GM06990 (cell line): Measurements from ENCODE around the gene DOP1A.
A peak's percentile ranks its signal among the peaks of the same experiment; 100 is the strongest.

Experiments
- DNase-seq: peaks from one replicate; pipeline ENCODE4 v3.0.0-alpha.2; 2011; ENCODE audit not compliant: insufficient read length; ENCODE audit errors: extremely low read depth
- H3K27me3 ChIP-seq: replicated peaks from 2 replicates; pipeline ENCODE4 v1.6.0; 2011; ENCODE audit warnings: low read length; ENCODE audit not compliant: control insufficient read depth, insufficient read depth
- H3K36me3 ChIP-seq: 2 replicates; pipeline ENCODE4 v1.5.1; 2011; ENCODE audit warnings: low read length; ENCODE audit not compliant: control insufficient read depth, insufficient read depth
- H3K4me3 ChIP-seq: replicated peaks from 2 replicates; pipeline ENCODE4 v1.5.1; 2011; ENCODE audit warnings: low read depth, mild to moderate bottlenecking, control low read depth, low read length
- TF ChIP-seq, protein P1 (sequence below): IDR thresholded peaks from 2 replicates; pipeline ENCODE4 v1.5.1; 2011; ENCODE audit warnings: low read length, control low read depth, mild to moderate bottlenecking, inconsistent platforms; ENCODE audit not compliant: insufficient read depth, poor library complexity, severe bottlenecking

Gene DOP1A

DNA sequence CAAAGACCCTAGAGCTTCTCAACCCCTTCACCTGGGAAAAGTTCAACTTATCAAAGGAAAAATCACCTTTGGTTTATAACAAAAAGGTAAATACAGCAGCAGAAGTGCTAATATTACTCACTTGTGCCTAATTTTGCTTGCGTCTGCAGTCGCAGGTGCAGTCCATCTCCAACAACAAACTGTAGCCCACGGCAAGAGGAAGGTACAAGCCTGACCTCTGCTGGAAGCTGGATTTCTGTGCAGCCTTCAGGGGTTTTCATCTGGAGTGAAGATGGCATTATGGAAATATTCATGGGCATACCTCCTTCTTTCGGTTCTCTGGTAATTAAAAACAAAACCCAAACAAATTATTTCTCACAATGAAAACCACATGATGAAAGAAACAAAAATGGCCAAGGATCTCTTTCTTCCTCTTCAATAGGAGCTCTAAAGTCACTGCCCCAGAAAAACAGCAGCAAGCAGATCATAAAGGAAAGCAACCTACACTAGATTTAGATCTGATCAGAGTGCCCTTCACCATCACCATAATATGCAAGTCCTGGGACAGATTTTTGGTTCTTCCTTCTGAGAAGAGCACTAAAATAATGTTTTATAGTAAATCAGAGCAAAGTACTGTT is 9.7 kb upstream of the DOP1A start:
- no peak for DNase-seq
- TF ChIP-seq, protein P1, sequence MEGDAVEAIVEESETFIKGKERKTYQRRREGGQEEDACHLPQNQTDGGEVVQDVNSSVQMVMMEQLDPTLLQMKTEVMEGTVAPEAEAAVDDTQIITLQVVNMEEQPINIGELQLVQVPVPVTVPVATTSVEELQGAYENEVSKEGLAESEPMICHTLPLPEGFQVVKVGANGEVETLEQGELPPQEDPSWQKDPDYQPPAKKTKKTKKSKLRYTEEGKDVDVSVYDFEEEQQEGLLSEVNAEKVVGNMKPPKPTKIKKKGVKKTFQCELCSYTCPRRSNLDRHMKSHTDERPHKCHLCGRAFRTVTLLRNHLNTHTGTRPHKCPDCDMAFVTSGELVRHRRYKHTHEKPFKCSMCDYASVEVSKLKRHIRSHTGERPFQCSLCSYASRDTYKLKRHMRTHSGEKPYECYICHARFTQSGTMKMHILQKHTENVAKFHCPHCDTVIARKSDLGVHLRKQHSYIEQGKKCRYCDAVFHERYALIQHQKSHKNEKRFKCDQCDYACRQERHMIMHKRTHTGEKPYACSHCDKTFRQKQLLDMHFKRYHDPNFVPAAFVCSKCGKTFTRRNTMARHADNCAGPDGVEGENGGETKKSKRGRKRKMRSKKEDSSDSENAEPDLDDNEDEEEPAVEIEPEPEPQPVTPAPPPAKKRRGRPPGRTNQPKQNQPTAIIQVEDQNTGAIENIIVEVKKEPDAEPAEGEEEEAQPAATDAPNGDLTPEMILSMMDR, result peak; percentile 87
- Histone ChIP-seq H3K27me3 (no peaks in the 10 kb centered on the region), H3K4me3 (no peak overlapping the region), H3K36me3 (no peaks in the 10 kb centered on the region; the same call in 1 of the 2 replicates)

DNA sequence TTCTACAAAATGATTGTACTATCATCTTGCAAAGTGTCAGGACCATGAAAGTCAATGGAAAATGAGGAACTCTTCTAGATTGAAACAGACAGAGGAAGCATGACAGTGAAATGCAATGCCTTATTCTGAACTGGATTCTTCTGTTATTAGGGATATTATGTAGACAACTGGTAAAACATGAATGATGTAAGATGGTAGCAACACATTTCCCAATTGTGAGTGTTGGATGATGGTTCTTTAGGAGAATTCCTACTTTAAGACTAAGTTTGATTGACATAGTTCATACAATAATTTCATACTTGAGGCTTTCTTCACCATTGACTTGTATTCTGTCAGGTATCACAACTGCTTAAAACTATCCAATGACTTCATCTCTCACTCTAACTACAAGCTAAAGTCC is 6.3 kb upstream of the DOP1A start:
- Histone ChIP-seq H3K36me3 (no peaks in the 10 kb centered on the region; the same call in 1 of the 2 replicates), H3K27me3 (no peaks in the 10 kb centered on the region), H3K4me3 (no peak overlapping the region)
- DNase-seq, result no peak
- TF ChIP-seq, protein P1, result no peak

DNA sequence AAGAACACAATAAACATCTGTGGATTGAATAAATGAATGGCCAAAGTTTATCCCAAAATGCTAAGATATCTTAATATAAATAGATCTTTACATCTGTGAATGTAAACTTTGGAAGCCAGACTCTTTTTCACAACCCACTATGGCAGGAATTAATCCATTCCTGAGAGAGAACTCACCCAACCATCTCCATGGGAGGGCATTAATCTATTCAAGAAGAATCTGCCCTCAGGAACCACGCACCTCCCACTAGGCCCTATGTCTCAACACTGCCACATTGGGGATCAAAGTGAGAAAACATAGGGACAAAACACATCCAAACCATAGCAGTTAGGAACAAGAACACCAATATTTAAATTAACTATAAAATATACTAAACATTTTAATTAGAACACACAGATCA is 5.2 kb upstream of the DOP1A start:
- no peak for DNase-seq
- TF ChIP-seq, protein P1, result no peak
- Histone ChIP-seq H3K4me3 (no peak overlapping the region), H3K27me3 (no peaks in the 10 kb centered on the region), H3K36me3 (no peaks in the 10 kb centered on the region)

DNA sequence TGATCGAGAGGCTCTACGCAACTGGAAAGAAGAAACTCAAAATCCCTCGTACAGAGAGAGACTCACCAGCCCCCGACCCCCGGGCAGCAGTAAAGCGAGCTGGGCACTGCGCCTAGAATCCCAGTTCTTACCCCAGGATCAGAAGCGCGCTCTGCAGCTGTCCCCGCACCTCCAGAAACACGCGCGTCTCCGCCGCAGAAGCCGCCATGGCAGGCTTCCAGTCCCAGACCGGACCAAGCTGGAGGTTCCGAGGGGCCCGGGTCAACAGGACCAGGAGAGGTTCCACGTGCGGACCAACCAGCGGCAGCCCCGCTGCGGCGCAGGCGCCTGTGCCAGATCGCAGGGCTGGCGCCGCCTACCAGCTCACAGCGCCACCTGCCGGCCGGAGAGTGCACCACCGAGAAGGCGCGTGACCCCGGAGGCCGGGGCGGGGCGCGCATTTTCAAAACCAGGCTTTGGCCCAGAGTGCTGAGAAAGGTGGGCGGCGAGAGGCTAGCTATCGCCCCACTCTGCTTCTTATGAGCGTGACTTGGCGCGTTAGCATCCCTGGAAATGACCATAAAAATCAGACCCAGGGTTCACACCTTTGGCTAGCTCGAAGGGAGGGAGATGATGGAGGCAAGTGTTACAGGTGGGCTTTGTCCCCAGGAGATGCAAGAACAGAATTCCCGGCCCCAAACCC is 1.8 kb upstream of the DOP1A start, which contains the start of gene UBE3D:
UBE3D (minus strand) TSS at position 331 of the 682 bp plus-strand sequence; CDS start at position 208, 123 bp downstream.
- peak; percentile 90 for DNase-seq
- peak within 1 kb of the TSS; percentile 96 for H3K4me3 ChIP-seq
- H3K27me3 ChIP-seq, result no peaks in the 10 kb centered on the region
- TF ChIP-seq, protein P1, result peak; percentile 88
- no peaks in the 10 kb centered on the region for H3K36me3 ChIP-seq

DNA sequence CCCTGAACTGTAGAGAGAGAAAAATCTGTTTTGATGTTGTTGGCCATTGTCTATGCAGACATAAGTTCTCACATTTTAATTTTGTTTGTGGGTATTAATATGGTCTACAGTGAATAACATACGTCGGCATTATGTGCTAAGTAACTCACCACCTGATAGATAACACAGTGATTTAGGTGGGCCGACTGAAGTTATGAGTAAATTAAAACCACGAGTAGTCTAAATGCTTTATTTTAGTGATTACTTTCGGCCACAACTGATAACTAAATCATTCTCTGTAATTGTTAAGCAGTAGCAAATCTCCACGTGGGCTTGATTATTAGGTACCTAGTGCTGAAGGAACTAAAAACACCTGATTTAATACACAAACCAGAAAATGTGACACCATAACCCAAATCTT is 1.1 kb downstream of the DOP1A start:
- no peaks in the 10 kb centered on the region for H3K36me3 ChIP-seq
- no peaks in the 10 kb centered on the region for H3K27me3 ChIP-seq
- H3K4me3 ChIP-seq, result peak overlapping the region; percentile 87
- no peak for DNase-seq
- TF ChIP-seq, protein P1, result no peak
